K562 (cell line): ENCODE results near the gene TAS1R3. TPM values are rescaled to one million over a fixed set of nuclear protein-coding genes. Genes with fewer than 3 reads are reported as not detected.

Experiments used
- ADNP ChIP-seq: fragments of 200-800 bp; sonication (Bioruptor generic); IDR thresholded peaks from 2 replicates; pipeline ENCODE4 v1.6.1; 2016; ENCODE audit warnings: missing genetic modification characterization, missing compliant biosample characterization
- ATF1 ChIP-seq, 2 experiments: fragments of 450-650 bp in 1 of 2; IDR thresholded peaks; 2 replicates each; pipeline ENCODE4 v1.6.1; 2016; ENCODE audit warnings: missing compliant biosample characterization in 1 of 2, missing genetic modification characterization in 1 of 2
- KLF13 ChIP-seq: fragments of 450-650 bp; IDR thresholded peaks from 2 replicates; pipeline ENCODE4 v1.6.1; 2016; ENCODE audit warnings: missing genetic modification characterization, low read depth, mild to moderate bottlenecking, missing compliant biosample characterization, moderate library complexity, borderline replicate concordance
- RB1 ChIP-seq: fragments of 450-650 bp; IDR thresholded peaks from 2 replicates; pipeline ENCODE4 v1.6.1; 2017; ENCODE audit warnings: low read depth, mild to moderate bottlenecking
- SP1 ChIP-seq: sonication (generic); formaldehyde crosslinking; IDR thresholded peaks from 2 replicates; pipeline ENCODE4 v1.8.1; 2022; ENCODE audit warnings: mild to moderate bottlenecking, missing genetic modification reagents
- THAP12 ChIP-seq: fragments of 250-450 bp; sonication (Bioruptor Pico); IDR thresholded peaks from 2 replicates; pipeline ENCODE4 v1.9.0; 2021; ENCODE audit warnings: mild to moderate bottlenecking, inconsistent platforms
- XRCC4 ChIP-seq: IDR thresholded peaks from one replicate; pipeline ENCODE4 v1.6.1; 2011; ENCODE audit not compliant: insufficient read depth, insufficient read length; ENCODE audit errors: extremely low read depth
- polyA plus RNA-seq, 8 experiments: library from polyadenylated mRNA; depleted of rRNA in 4 of 8; stranded (reverse) in 5 of 8; unstranded in 3 of 8; fragments of >200 nt; fragmentation: Nextera tagmentation in 2 of 8; fragmentation: Illumina TruSeq in 1 of 8; extraction: Ambion mirVana in 2 of 8; extraction: Trizol in 1 of 8; gene quantifications; 2 replicates each; pipeline versions ENCODE4 v1.2.1 to v1.2.3, GENCODE V29; 2011 to 2014; ENCODE audit warnings: inconsistent platforms in 1 of 8, missing spikeins in 1 of 8
- total RNA-seq, 7 experiments: library from RNA; depleted of rRNA in 6 of 7; stranded (reverse); fragments of >200 nt in 6 of 7; fragmentation: Illumina TruSeq in 2 of 7; extraction: Trizol in 2 of 7; gene quantifications; 2 replicates each; pipeline versions ENCODE4 v1.2.1 to v1.2.3, GENCODE V29; 2011 to 2021; ENCODE audit warnings: low replicate concordance in 1 of 7

Gene TAS1R3
- total and polyA plus RNA-seq, 9 of the 15 experiments (the other 6 are each of a cell fraction or from before 2014, with no cell fraction given): 0.07 to 0.13 TPM; not detected in 7

DNA sequence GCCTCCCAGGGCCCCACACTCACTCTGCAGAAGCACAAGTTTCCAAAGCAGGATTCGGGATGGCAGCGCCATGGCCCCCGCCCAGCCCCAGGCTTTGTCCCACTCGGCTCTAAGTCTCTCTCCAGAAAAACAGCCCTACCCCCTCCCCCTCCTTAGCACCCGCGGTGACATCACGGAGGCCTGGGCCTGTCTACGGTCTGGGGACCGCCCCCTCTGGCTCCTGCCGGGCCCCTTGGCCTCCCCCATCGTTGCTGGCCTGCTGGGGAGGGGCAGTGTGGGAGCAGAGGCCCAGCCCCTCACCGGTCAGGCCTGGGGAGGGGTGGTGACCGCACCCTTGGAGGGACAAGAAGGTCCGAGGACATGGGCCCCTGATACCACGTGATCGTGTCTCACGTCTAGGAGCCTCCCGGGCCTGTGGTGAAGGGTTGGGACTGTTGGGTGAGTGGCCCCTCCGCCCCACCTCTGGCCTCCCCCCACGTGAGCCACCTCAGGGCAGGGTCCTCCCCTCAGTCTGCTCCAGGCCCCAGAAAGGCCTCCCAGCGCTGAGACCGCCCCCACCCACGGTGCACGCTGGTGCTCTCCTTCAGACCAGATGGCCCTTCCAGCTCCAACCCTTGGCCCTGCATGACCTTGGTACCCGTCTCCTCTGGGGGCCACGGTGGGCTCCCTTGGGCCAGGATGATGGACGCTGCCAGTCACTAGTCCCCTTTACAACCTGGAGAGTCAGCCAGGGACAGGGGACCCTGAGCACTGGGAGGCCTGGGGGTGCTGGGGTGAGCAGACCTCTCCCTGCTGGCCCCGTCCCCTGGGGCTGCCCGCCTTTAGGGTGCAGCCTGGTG is 27.6 kb downstream of the TAS1R3 start, which contains the start of gene MXRA8 (continued):
- TF ChIP-seq KLF13 (peak; percentile 66; the same call in 1 of the 2 replicates), THAP12 (CRISPR knock-in tag) (0 out of 2 replicates have a peak, but pooled peaks have one; percentile 38), ATF1 (CRISPR knock-in tag; IDR thresholded peaks at IDR 0.05) (no peak), ATF1 (tag; IDR thresholded peaks at IDR 0.05) (peak; percentile 89), SP1 (CRISPR knock-in tag) (peak; percentile 60; the same call in 1 of the 2 replicates), XRCC4 (no peak), ADNP (tag) (no peak), RB1 (peak; percentile 37; the same call in 1 of the 2 replicates)
